Stimulated activated naive CD4-positive, alpha-beta T cell treated with Interleukin-2 at 50 U/mL for 16 hours (primary cell): ENCODE measurements around the gene PKLR.
"Not testable (repeated sequence)": the region's sequence is repeated elsewhere in the genome, so short reads cannot be mapped to it uniquely, and the experiment has no call there.

Source experiments
- DNase-seq: peaks from one replicate; lab custom pipeline; 2025; lab: John Stamatoyannopoulos, UW

PKLR gene

DNA sequence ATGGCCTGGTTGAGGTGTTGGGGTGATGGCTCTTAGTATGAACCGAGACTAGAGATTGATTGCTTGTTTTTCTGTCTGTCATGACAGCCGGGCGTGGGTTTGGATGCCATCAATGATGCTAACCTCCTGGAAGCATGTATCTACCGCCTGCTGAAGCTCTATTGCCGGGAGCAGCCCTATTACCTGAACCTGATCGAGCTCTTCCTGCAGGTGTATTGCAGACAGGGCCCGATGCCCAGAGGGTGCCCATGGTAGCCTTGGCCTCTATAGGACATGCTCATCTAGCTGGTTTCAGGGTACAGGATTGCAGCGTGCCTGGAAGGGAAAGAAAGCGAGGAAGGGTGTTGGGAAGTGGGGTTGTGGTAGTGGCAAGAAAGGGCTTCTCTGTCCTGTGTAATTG lies 16.8 kb upstream of the PKLR start:
- DNase-seq: no peak

DNA sequence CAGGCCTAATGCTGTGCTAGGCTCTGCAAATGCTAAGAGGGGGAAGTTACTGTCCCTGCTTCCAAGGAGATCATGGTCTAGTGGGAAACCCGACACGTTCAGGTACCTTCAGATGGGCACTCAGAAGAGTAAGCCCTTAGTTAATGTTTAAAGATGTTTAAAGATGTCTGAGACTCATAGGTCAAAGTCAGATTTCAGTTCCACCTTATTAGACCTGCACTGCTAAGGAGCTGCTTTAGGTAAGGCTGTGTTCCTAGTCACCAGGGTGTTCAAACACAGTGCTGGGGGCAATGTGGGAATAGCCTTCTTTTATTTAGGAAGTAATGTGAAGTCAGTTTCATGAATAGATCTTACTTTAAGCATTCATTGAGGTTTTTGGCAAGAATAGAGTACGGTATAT lies 15.7 kb upstream of the PKLR start:
- DNase-seq: no peak

- no peak for DNase-seq
Measured at GRCh38 chr1:155313261-155313660, 12.0 kb upstream of the PKLR start.

DNA sequence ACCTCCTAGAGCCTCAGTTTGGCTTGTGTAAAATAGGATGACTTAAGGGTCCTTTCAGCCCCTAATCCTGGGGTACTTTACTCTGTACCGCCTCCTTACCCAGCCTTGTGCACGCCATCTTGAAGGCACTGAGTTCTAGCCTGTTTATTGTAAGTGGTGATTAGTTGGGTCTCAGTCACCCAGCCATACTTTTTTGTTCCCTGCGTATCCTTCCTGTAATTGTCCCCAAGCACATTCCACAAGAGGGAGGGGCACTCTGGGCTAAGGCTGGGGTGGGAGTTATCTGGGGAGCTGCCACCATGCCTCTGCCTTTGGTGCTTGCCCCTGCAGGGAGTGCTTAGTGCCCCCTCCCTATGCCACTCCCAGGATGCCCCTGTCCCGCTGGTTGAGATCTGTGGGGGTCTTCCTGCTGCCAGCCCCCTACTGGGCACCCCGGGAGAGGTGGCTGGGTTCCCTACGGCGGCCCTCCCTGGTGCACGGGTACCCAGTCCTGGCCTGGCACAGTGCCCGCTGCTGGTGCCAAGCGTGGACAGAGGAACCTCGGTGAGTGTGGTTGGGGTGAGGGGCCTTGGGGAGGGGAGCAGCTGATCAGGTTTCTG lies 8.3 kb upstream of the PKLR start:
- DNase-seq: no peak

GRCh38 chr1:155308493-155309422 lies 7.5 kb upstream of the PKLR start, which contains the start of gene FDPS:
TSS of gene FDPS (plus strand) at chr1:155308866. CDS start at chr1:155309790, 924 bp downstream.
- peak; percentile 98 for DNase-seq

- DNase-seq: no peak
Measured at GRCh38 chr1:155307247-155307740, 6.1 kb upstream of the PKLR start.

- DNase-seq: no peak
Measured at GRCh38 chr1:155305881-155306391, 4.7 kb upstream of the PKLR start.

DNA sequence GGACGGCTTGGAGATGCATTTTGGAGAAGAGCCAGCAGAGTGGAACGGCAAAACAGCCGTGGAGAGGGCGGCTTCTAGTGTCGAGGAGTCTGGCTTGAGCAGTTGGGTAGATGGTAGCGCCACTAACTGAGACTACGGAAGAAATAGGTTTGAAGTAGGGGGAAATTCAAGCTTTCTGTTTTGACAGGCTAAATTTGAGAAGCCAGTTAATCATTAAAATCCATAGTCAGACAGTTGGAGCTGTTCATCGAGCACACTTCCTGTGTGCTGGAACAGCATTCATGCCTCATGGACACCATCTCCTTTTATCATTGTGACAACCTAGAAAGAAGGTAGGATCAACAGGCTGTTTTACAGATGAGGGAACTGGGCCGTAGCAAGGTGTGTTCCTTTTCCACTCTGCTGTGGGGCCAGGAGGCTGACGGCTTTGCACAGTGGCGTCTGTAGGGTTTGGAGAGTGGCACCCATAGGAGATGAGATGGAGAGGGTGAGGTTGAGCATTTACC lies 3.4 kb upstream of the PKLR start:
- no peak for DNase-seq

DNA sequence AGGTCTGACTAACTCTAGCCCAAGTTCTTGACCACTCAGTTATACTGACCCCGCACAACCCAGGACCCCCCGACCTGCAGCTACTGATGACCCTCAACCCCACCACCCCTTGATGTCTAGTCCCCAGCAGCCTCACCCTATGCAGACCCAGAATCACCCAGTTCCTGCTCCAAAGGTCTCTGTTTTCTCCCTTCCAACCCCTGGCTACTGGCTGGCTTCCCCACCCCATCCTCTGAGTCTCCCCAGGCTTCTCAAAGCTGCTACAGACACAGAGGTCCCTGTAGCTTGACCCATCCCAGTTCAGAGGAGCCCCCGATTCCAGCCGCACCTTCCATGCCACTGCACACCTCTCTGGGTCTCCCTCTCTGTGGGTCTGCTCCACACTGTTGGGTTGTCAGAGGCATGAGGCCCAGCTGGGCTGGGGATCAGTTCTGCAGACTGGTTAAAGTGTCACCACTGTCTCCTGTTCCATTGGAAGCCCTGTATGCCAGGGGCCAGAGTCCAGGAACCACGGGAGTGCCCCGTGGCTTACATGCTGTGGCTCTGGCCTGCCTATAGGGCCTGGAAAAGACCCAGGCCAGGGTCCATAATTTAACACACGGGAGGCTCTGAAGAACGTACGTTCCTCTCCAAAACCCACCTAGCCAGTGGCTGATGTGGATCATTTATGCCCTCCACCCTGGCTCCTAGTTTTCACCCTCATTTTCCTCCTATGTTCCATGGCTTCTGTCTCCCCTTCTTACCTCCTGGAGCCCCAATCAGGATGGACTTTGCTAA lies 497 bp downstream of the PKLR start:
- no peak for DNase-seq

DNA sequence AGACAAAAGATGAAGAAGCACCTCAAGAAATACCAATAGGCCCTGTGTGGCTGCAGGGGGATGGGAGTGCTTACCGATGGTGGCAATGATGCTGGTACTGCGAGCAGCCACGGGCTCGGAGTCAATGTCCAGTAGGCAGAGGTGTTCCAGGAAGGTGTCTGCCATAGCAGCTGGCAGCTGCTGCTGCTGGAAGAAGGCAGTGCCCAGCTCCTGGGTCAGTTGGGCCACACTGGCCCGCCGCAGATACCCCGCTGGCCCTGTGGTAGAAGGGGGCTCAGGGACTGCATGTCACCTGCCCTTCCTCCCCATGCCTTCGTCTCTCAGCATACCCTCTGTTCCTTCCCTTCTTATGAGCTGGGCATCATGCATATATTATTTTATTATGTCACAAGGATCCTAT lies 1.2 kb downstream of the PKLR start:
- no peak for DNase-seq

DNA sequence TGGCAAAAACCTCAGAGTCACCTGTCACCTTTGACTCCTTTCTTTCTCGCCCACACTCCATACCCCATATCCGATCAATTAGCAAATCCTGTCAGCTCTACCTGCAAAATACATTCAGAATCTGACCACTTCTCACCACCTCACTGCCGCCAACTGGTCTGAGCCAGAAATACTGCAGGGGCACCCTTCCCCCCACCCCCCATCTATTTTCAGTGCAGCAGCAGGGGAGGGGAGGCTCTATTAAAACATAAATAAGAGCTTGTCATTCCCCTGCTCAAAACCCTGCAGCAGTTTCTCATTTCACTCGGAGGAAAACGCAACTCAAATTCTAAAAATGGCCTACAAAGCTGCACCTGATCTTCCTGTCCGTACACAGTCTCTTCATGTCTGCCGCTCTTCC lies 3.9 kb downstream of the PKLR start:
- no peak for DNase-seq

DNA sequence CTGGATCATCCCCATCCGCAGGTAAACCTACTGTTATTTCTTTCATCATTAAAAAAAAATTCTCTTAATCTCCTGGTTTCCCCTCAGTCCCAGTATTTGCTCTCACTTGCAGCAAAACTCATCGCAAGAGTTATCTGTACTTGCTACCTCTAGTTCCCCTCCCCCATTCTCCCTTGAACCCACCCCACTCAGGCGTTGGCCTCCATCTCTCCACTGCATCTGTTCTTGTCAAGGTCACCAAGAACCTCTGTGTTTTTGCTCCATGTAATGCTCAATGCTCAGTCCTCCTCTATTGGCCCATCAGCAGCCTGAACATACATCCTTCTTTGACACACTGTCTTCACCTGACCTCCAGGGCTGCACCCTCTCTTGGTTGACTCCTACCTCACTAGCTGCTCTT lies 4.6 kb downstream of the PKLR start:
- no peak for DNase-seq

DNA sequence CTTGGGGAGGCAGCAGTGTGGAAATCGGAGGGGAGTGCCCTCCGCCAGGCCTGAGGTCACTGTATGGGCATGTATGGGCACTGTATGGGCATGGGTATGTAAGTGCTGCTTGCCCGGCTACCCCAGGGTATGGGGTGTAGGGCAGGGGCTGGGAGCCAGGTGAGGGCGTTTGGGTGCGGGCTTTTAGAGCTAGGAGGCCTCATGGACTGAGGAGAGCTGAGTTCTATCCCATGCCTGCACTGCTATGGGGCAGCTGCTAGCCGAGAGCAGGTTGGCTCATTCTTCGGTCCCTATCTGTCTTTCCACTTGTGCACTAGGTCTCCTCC lies 5.3 kb downstream of the PKLR start:
- DNase-seq: no peak

- no peak for DNase-seq
Measured at GRCh38 chr1:155295183-155295941, 5.9 kb downstream of the PKLR start.

DNA sequence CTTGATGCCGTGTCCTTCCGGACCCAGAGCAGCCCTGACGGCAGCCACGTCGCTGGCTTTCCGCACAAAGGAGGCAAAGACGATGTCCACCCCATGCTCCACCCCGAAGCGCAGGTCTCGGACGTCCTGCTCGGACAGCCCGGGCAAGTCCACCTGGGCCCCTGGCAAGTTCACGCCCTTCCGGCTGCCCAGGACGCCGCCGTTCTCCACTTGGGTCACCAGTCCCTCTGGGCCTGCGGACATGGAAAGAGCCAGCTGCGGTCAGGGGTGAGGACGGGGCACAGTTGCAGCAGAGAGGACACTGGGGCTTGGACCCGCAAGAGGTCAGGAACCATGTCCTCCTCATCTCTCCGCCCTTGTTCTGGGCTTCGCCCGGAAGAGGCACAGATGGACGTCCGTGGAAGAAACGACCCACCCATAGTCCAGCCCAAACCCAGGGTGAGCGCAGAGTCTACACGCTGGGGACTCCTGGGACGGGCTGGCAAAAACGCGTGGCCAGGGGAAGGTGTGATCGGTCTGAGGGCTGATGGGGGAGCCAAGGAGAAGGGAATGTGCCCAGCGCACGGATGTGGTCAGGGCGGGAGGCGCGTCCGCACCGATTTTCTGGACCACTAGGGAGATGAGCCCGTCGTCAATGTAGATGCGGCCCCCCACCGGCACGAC lies 6.6 kb downstream of the PKLR start:
- DNase-seq: no peak

DNA sequence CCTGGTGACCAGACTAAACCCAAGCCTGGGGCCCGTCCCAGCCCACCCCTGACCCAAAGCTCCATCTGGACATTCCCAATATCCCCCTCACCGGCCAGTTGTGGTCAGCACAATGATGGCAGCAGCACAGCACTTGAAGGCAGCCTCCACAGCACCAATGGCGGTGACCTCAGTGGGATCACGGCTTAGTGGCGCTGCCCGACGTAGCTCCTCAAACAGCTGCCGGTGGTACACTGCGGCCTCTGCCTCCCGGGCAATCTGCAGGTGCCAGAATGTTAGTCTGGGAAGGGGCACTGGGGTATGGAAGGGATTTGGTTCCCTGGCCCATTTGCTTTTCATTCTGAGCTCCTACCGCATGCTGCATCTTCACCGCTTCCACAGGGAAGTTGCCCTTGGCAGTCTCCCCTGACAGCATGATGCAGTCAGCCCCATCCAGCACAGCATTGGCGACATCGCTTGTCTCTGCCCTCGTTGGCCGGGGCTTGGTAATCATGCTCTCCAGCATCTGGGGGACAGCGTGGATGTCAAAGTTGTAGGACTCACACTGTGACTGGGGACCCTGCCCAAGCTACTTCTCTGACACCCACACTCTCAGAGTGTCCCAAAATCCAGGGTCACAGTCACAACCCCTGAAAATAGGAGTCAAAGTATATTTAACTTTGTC lies 8.0 kb downstream of the PKLR start:
- no peak for DNase-seq

GRCh38 chr1:155291006-155291405 lies 10.2 kb downstream of the PKLR start:
- not testable (repeated sequence) for DNase-seq

DNA sequence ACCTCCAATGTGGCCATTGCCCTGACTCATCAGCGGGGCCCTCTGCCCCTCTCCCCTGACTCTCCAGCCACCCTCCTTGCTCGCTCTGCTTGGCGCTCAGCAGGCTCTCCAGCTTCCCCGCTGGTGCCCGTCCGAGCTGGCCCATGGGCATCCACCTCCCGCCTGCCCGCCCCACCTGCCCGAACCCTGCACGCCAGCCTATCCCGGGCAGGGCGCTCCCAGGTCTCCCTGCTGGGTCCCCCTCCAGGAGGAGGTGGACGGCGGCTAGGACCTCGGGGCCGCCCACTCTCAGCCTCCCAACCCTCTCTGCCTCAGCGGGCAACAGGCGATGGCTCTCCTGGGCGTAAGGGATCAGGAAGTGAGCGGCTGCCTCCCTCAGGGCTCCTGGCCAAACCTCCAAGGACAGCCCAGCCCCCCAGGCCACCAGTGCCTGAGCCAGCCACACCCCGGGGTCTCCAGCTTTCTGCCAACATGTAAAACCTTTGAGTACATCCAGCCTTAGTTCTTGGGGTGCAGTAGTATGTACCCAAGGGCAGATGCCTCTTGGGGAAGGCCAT lies 13.2 kb downstream of the PKLR start:
- DNase-seq: no peak

DNA sequence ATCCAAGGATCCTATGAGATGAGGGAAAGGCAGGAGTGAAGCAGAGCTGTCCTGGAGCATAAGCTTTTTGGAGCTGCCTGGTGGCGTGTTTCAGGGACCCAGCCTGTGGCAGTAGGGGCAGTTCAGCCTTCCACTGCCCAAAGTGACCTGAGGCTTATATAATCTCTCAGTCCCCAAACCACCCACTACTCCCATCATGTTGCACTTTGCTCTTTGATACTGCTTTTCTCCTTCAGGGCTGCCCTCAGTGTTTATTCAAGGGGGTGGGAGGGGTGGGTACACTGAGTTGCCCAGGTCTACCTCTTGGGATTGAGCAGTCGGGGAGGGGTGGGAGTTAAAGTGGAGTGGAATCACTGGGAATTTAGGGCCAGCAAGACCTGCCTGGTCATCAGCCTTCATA lies 14.7 kb downstream of the PKLR start:
- no peak for DNase-seq

DNA sequence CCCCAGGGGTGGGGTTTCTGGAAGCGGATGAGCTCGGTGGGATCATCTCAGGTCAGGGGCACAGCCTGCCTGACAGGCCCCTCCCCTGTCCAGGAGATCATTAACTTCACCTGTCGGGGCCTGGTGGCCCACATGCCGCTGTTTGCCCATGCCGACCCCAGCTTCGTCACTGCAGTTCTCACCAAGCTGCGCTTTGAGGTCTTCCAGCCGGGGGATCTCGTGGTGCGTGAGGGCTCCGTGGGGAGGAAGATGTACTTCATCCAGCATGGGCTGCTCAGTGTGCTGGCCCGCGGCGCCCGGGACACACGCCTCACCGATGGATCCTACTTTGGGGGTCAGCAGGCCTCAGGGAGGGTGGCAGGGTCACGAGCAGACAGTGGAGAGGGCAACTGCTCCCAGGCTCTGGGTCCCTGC lies 15.6 kb downstream of the PKLR start:
- no peak for DNase-seq
